Measurements from ENCODE around the gene WNT5A. TPM values are rescaled to one million over a fixed set of nuclear protein-coding genes. Genes with fewer than 3 reads are reported as not detected.

Gene WNT5A
- total RNA-seq, 1 experiment from 2014 or later: 1.1 TPM

DNA sequence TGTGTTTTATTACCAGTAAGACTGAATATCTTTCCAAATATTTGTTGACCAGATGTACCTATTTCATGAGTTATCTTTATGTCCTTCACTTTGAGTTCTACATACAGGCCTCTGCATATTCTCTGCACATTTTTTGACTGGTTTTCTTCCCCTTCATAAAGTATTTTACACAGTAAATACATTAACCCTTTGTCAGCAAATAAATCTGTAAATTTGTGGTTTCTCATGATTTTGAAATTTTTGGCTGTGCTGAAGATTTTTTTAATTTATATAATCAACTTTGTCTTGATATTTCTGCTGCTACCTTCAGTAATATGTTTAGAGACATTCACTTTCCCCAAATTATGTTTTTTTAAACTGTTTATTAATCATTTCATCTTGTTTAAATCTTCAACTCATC, 50.5 kb downstream of the WNT5A start:
- H2AFZ ChIP-seq (ENCODE audit: low read length): no peak overlapping the region
- no peak overlapping the region for H3K14ac ChIP-seq (ENCODE audit: insufficient read depth, low read length)
- peaks cover 15% of the 10 kb centered on the region for H3K27me3 Mint-ChIP-seq (ENCODE audit: low read depth)
- H3K27ac ChIP-seq (ENCODE audit: insufficient read length, low read depth, low read length): no peak overlapping the region
- H3K23me2 ChIP-seq (ENCODE audit: insufficient read length, low read depth, low read length, poor library complexity, severe bottlenecking): no peaks in the 10 kb centered on the region
- H4K20me1 ChIP-seq (ENCODE audit: control insufficient read depth, insufficient read depth, insufficient read length): no peaks in the 10 kb centered on the region
- no peak overlapping the region for H3K23ac ChIP-seq (ENCODE audit: insufficient read length, low read depth, low read length)
- H3K4me2 ChIP-seq (ENCODE audit: insufficient read depth, insufficient read length, low read length): no peak overlapping the region
- no peak for DNase-seq
- no peak overlapping the region for H2BK5ac ChIP-seq (ENCODE audit: insufficient read length, low read length)
- H3K4me1 Mint-ChIP-seq: no peaks in the 10 kb centered on the region
- H2BK120ac ChIP-seq (ENCODE audit: low read depth, low read length, poor library complexity, severe bottlenecking): no peak overlapping the region
- no peaks in the 10 kb centered on the region for H3K36me3 Mint-ChIP-seq (ENCODE audit: insufficient read depth in 1 of 3, low read depth in 3 of 3)
- H3K9me3 Mint-ChIP-seq: no peaks in the 10 kb centered on the region
- H3K79me1 ChIP-seq (ENCODE audit: insufficient read depth, low read depth, low read length, poor library complexity, severe bottlenecking): no peaks in the 10 kb centered on the region
- no peaks in the 10 kb centered on the region for H3K79me2 ChIP-seq (ENCODE audit: insufficient read depth, low read length)
- no peaks in the 10 kb centered on the region for H3K27me3 ChIP-seq (ENCODE audit: insufficient read depth, low read length)
- H3K9ac ChIP-seq (ENCODE audit: extremely low read depth, insufficient read length, low read length): no peak overlapping the region
- H2AK5ac ChIP-seq (ENCODE audit: insufficient read length, low read length): no peak overlapping the region
- H3K4ac ChIP-seq (ENCODE audit: low read depth, low read length): no peak overlapping the region
- H3K18ac ChIP-seq (ENCODE audit: insufficient read length, low read depth, low read length): no peak overlapping the region
- TF ChIP-seq, protein P1, sequence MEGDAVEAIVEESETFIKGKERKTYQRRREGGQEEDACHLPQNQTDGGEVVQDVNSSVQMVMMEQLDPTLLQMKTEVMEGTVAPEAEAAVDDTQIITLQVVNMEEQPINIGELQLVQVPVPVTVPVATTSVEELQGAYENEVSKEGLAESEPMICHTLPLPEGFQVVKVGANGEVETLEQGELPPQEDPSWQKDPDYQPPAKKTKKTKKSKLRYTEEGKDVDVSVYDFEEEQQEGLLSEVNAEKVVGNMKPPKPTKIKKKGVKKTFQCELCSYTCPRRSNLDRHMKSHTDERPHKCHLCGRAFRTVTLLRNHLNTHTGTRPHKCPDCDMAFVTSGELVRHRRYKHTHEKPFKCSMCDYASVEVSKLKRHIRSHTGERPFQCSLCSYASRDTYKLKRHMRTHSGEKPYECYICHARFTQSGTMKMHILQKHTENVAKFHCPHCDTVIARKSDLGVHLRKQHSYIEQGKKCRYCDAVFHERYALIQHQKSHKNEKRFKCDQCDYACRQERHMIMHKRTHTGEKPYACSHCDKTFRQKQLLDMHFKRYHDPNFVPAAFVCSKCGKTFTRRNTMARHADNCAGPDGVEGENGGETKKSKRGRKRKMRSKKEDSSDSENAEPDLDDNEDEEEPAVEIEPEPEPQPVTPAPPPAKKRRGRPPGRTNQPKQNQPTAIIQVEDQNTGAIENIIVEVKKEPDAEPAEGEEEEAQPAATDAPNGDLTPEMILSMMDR (conservative IDR thresholded peaks at IDR 0.05): no peak
- H3K4me1 ChIP-seq (ENCODE audit: insufficient read depth, low read length): no peaks in the 10 kb centered on the region
- H4K8ac ChIP-seq (replicated peaks; ENCODE audit: insufficient read length, low read depth, low read length): no peak overlapping the region
- no peak overlapping the region for H3K4me3 Mint-ChIP-seq
- H4K5ac ChIP-seq (ENCODE audit: insufficient read length, low read depth, low read length): no peak overlapping the region
- no peak overlapping the region for H3K56ac ChIP-seq (ENCODE audit: insufficient read length, low read depth, low read length)
- no peak overlapping the region for H2BK20ac ChIP-seq (ENCODE audit: low read depth, low read length, poor library complexity, severe bottlenecking)
- H2BK12ac ChIP-seq (ENCODE audit: insufficient read length, low read depth, low read length): no peak overlapping the region
- H3T11ph ChIP-seq (ENCODE audit: low read length): no peak overlapping the region
- no peaks in the 10 kb centered on the region for H3K9me3 ChIP-seq (ENCODE audit: control insufficient read depth, low read depth, low read length)
- H4K91ac ChIP-seq (ENCODE audit: insufficient read length, low read depth, low read length): no peak overlapping the region
- H3K27ac Mint-ChIP-seq: no peak overlapping the region
- no peak overlapping the region for H2BK15ac ChIP-seq (ENCODE audit: low read depth, low read length)

Data from H9 (cell line).